HepG2 (cell line): ENCODE measurements around the gene MCM6. TPM values are rescaled to one million over a fixed set of nuclear protein-coding genes. Genes with fewer than 3 reads are reported as not detected.

Experiments used
- ATAC-seq: fragments of 200-7000 bp; cut with Tn5 transposase; 3 replicates; pipeline ENCODE4 v1.9.1; 2020; ENCODE audit warnings: mild to moderate bottlenecking, moderate library complexity
- BruUV-seq: library from RNA; stranded (reverse); fragments of 400-500 nt; replicated peaks from 2 replicates; lab custom pipeline; 2021; lab: Mats Ljungman, UMichigan
- CTCF ChIA-PET: fragments of 300-600 bp; formaldehyde crosslinking; extraction: SDS; loops from one replicate; lab custom pipeline; 2021; ENCODE audit warnings: low total read pairs, inconsistent platforms, low intra/inter-chr PET ratio; lab: Yijun Ruan, JAX
- POLR2A ChIA-PET: fragments of 350-600 bp; sonication (Branson Sonifier 250); formaldehyde crosslinking; loops from one replicate; lab custom pipeline; 2020; ENCODE audit warnings: antibody characterized with exemption, inconsistent platforms; lab: Yijun Ruan, JAX
- DNase-seq: peaks from one replicate; pipeline ENCODE4 v3.0.0-alpha.2; 2015; ENCODE audit warnings: low spot score
- FAIRE-seq: peaks from 3 replicates; lab custom pipeline; 2011; peaks lifted over from hg19 to GRCh38; lab: Jason Lieb, UNC
- H2AFZ ChIP-seq: one replicate; pipeline ENCODE4 v1.6.1; 2011; ENCODE audit warnings: low read length, inconsistent platforms
- H3K27ac ChIP-seq: fragments of 300-600 bp; 3 replicates; pipeline ENCODE4 v1.8.0; 2011; ENCODE audit warnings: mixed run types, mild to moderate bottlenecking, mixed read lengths, low read length, inconsistent platforms; ENCODE audit not compliant: insufficient read depth; ENCODE audit errors: extremely low read length
- H3K27me3 ChIP-seq, 2 experiments: fragments of 200-600 bp in 1 of 2; 2 replicates in 1 of 2; 3 replicates in 1 of 2; pipeline versions ENCODE4 v1.6.0 to v1.8.0; 2011; ENCODE audit warnings: low read length in 2 of 2, mild to moderate bottlenecking in 2 of 2, moderate library complexity in 2 of 2, inconsistent platforms in 1 of 2; ENCODE audit not compliant: insufficient read depth in 2 of 2, control insufficient read depth in 1 of 2
- H3K36me3 ChIP-seq, 2 experiments: fragments of 200-600 bp in 1 of 2; replicated peaks in 1 of 2; 2 replicates in 1 of 2; 3 replicates in 1 of 2; pipeline versions ENCODE4 v1.5.1 to v1.8.0; 2011; ENCODE audit warnings: low read length in 2 of 2, inconsistent platforms in 1 of 2; ENCODE audit not compliant: insufficient read depth in 2 of 2, control insufficient read depth in 1 of 2
- H3K4me1 ChIP-seq: 2 replicates; pipeline ENCODE4 v1.5.1; 2012; ENCODE audit warnings: low read length, inconsistent platforms; ENCODE audit not compliant: insufficient read depth
- H3K4me2 ChIP-seq: 2 replicates; pipeline ENCODE4 v1.6.0; 2011; ENCODE audit warnings: low read depth, low read length, inconsistent platforms
- H3K4me3 ChIP-seq, 3 experiments: fragments of 200-600 bp in 1 of 3; sonication (generic), shearing (Covaris generic) in 1 of 3; replicated peaks in 1 of 3; 2 replicates each; pipeline ENCODE4 v1.5.1; 2011 to 2016; ENCODE audit warnings: low read length in 3 of 3, inconsistent platforms in 2 of 3, low read depth in 2 of 3, mild to moderate bottlenecking in 2 of 3, control low read depth in 1 of 3, mixed read lengths in 1 of 3; ENCODE audit not compliant: insufficient read depth in 1 of 3
- H3K79me2 ChIP-seq: one replicate; pipeline ENCODE4 v1.6.1; 2011; ENCODE audit warnings: low read length, inconsistent platforms; ENCODE audit not compliant: insufficient read depth
- H3K9ac ChIP-seq: 2 replicates; pipeline ENCODE4 v1.6.0; 2011; ENCODE audit warnings: mild to moderate bottlenecking, low read depth, low read length, inconsistent platforms; ENCODE audit not compliant: insufficient read depth
- H3K9me3 ChIP-seq: 2 replicates; pipeline ENCODE4 v1.5.1; 2012; ENCODE audit warnings: mild to moderate bottlenecking, low read length
- H4K20me1 ChIP-seq: 2 replicates; pipeline ENCODE4 v1.6.0; 2011; ENCODE audit warnings: inconsistent platforms, mild to moderate bottlenecking, low read length, moderate library complexity; ENCODE audit not compliant: insufficient read depth
- HHEX ChIP-seq: IDR thresholded peaks from 2 replicates; pipeline ENCODE4 v1.6.1; 2016; ENCODE audit warnings: control low read depth
- KAT2B ChIP-seq: fragments of 150-350 bp; IDR thresholded peaks from 2 replicates; pipeline ENCODE4 v1.6.1; 2014; ENCODE audit warnings: low read depth, low read length, borderline replicate concordance
- MBNL3 ChIP-seq: fragments of 250-450 bp; sonication (Bioruptor Pico); conservative IDR thresholded peaks from 2 replicates; pipeline ENCODE4 v1.8.0; 2022; ENCODE audit warnings: mild to moderate bottlenecking, inconsistent platforms
- PHF21A ChIP-seq: sonication (generic); formaldehyde crosslinking; IDR thresholded peaks from 2 replicates; pipeline ENCODE4 v1.5.0; 2020; ENCODE audit warnings: mild to moderate bottlenecking, missing genetic modification reagents
- ZNF143 ChIP-seq: sonication (generic); formaldehyde crosslinking; IDR thresholded peaks from 2 replicates; pipeline ENCODE4 v1.4.0; 2020; ENCODE audit warnings: missing genetic modification reagents
- ZNF850 ChIP-seq: sonication (generic); formaldehyde crosslinking; conservative IDR thresholded peaks from 2 replicates; pipeline ENCODE4 v1.9.0; 2021; ENCODE audit warnings: mild to moderate bottlenecking, missing genetic modification reagents
- ZNF883 ChIP-seq: sonication (generic); formaldehyde crosslinking; IDR thresholded peaks from 2 replicates; pipeline ENCODE4 v1.5.1; 2020; ENCODE audit warnings: mild to moderate bottlenecking, missing genetic modification reagents; ENCODE audit errors: not compliant biosample characterization
- WGBS: methylation state at CpG from one replicate; pipeline ENCODE4 v1.1.6; 2017; ENCODE audit warnings: low lambda C conversion rate; 5-methylcytosine and 5-hydroxymethylcytosine counted together
- in situ Hi-C: cut with HindIII; loops from 2 replicates; pipeline ENCODE4 v1.10.0; 2017; ENCODE audit warnings: low pct_unique_long_range_greater_than_20kb; ENCODE audit not compliant: extremely low pct_ligation_motif_present
- intact Hi-C: fragments of 100-400 bp; cut with micrococcal nuclease; formaldehyde crosslinking; loops from one replicate; pipeline ENCODE4 v1.10.0; 2022; ENCODE audit not compliant: unreplicated experiment
- polyA plus RNA-seq, 8 experiments: library from polyadenylated mRNA; depleted of rRNA in 3 of 8; stranded (reverse) in 7 of 8; unstranded in 1 of 8; fragments of >200 nt; fragmentation: Illumina TruSeq in 4 of 8; extraction: Trizol in 4 of 8; gene quantifications; 2 replicates each; pipeline versions ENCODE4 v1.2.1 to v1.2.3, GENCODE V29; 2011 to 2016; ENCODE audit warnings: low read depth in 4 of 8, missing spikeins in 1 of 8, mixed read lengths in 1 of 8; ENCODE audit not compliant: insufficient read depth in 1 of 8
- total RNA-seq, 5 experiments: library from RNA; depleted of rRNA; stranded (reverse); fragments of >200 nt; fragmentation: Illumina TruSeq; extraction: Trizol; gene quantifications; 2 replicates each; pipeline ENCODE4 v1.2.3, GENCODE V29; 2016; ENCODE audit warnings: low read depth in 1 of 5
- TF ChIP-seq, protein P1 (sequence below): sonication (generic); formaldehyde crosslinking; IDR thresholded peaks from 2 replicates; pipeline ENCODE4 v1.5.0; 2020; ENCODE audit warnings: mild to moderate bottlenecking, missing genetic modification reagents

MCM6 gene
- total and polyA plus RNA-seq, 2 of the 13 experiments (the other 11 are each of a cell fraction or from before 2014, with no cell fraction given), result 9.7 to 18.7 TPM

DNA sequence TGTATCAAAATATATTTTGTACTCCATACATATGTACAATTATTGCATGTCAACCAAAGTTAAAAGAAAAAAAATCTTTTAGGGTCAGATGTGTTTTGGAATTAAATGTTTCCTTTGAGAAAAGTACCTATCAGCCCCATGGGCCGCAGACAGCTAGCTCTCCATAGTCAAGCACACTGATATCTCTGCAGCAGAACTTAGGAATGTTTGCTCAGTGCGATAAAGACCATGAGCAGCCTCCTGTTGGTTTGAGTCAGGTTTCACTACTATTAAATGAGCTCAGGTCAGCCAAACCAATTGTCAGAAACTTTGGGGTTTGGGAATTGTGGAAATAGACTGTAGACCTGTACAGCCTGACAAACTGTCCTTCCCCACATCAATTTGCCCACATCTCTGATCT lies 73.0 kb downstream of the MCM6 start:
- FAIRE-seq (no peak), ATAC-seq (peak; percentile 62), DNase-seq (peak; percentile 31)
- BruUV-seq, result no TSS peak
- peaks cover 30% of the 10 kb centered on the region for H3K9me3 ChIP-seq
- H3K4me3 ChIP-seq, result no peak overlapping the region
- WGBS, result 17% methylated on average over 2 of the region's 2 CpGs
- H4K20me1 ChIP-seq, result no peaks in the 10 kb centered on the region
- no peaks in the 10 kb centered on the region for H3K4me1 ChIP-seq
- no peak overlapping the region for H3K4me2 ChIP-seq
- H3K79me2 ChIP-seq, result no peaks in the 10 kb centered on the region
- no peak overlapping the region for H2AFZ ChIP-seq
- H3K27me3 ChIP-seq, result peaks cover 2 to 5% of the 10 kb centered on the region in 2 experiments; a peak in 2 of 5 replicates
- in situ Hi-C loops, result no loop called here
- POLR2A ChIA-PET, result no interaction called here
- TF ChIP-seq ZNF883 (CRISPR knock-in tag), result no peak
- TF ChIP-seq, protein P1, sequence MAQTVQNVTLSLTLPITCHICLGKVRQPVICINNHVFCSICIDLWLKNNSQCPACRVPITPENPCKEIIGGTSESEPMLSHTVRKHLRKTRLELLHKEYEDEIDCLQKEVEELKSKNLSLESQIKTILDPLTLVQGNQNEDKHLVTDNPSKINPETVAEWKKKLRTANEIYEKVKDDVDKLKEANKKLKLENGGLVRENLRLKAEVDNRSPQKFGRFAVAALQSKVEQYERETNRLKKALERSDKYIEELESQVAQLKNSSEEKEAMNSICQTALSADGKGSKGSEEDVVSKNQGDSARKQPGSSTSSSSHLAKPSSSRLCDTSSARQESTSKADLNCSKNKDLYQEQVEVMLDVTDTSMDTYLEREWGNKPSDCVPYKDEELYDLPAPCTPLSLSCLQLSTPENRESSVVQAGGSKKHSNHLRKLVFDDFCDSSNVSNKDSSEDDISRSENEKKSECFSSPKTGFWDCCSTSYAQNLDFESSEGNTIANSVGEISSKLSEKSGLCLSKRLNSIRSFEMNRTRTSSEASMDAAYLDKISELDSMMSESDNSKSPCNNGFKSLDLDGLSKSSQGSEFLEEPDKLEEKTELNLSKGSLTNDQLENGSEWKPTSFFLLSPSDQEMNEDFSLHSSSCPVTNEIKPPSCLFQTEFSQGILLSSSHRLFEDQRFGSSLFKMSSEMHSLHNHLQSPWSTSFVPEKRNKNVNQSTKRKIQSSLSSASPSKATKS (CRISPR knock-in tag), result no peak
- no peak for TF ChIP-seq MBNL3 (CRISPR knock-in tag)
- TF ChIP-seq PHF21A (CRISPR knock-in tag), result no peak
- no peak for TF ChIP-seq KAT2B
- no peak for TF ChIP-seq HHEX (CRISPR knock-in tag)
- no peak for TF ChIP-seq ZNF850 (CRISPR knock-in tag)
- TF ChIP-seq ZNF143, result no peak
- TF ChIP-seq, all 625 proteins: peak for 0
- Histone ChIP-seq H3K36me3 (no peaks in the 10 kb centered on the region), H3K27ac (no peak overlapping the region), H3K9ac (no peak overlapping the region)
- intact Hi-C loops, result no loop called here
- CTCF ChIA-PET, result no interaction called here
